NCI-H1417 treated with DMSO at 0.1 percent for 48 hours (cell line): ENCODE data around the gene FLRT2.

Experiments used
- DNase-seq: peaks from one replicate; lab custom pipeline; 2025; lab: John Stamatoyannopoulos, UW

The FLRT2 gene

DNA sequence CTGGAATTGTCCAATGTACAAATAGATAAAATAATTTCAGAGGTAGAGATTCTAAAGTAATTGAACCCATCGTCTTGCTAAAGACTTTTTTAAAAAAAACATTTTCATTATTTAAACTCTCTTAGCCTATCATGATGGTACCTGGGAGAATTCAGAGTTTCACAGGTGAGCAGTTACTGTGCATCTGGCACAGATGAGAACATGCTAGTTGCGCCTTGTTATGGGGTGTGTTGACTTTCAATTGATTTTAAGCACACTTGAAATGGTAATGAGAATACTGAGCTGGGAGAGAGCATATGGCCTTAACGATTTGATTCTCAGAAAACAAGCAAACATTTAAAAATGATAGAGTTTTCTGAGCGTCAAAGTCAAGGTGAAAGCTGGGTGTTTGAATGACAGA is 66.6 kb downstream of the FLRT2 start:
- DNase-seq = peak; percentile 27

DNA sequence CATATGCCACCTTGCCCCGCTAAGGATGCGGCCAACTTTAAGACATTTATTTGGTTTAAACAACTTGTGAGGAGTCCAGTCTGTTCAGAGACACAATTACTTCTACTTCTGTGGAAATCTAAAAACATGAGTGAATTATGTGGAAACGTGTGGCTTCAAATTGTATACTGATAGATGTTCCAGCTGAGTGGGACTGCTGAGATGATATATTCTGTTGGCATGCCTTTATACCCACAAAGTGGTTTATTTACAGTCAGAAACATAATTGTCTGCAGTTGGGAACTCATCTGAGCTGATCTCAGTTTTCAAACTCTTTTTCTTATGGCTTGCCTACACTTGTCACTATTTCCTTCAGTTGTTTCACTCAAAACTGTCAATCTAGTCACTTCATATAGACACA is 67.8 kb downstream of the FLRT2 start:
- no peak for DNase-seq

DNA sequence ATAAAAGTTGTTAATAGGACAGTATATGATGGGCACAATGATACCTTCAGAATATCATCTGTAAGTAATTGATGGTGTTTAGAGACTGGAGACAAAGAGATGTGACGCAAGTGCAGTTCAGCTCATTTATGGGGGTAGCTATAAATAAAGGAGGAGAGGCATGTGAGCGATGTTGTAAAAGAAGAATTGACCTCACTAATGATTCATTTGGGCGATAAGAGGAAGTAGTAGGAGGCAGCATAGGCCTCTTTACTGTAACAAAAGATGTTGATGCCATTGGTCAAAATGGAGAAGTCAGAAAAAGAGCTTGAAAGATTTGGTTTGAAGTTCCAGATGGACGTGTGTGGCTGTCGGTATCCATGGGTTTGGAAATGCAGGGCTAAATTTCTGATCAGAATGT is 70.0 kb downstream of the FLRT2 start:
- no peak for DNase-seq

DNA sequence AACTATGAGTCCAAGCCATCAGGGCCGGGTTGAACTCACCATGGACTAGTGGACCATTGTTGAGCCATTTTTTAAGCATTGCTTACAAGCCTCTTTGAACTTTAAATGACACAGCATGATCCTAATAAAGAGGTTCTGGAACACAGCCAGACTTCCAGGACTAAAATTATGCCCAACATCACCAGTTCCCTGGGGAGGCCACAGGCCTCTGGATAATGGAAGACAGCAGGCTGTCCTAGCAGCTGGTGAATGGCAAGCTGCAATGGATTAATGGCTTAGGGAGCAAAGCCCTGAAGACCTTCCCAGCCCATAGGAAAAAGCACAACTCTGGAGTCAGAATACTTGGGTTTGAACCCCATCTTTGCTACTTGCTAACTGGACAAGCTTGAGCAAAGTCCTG is 71.3 kb downstream of the FLRT2 start:
- peak; percentile 19 for DNase-seq

GRCh38 chr14:85601690-85602089 is 71.7 kb downstream of the FLRT2 start:
- no peak for DNase-seq

- no peak for DNase-seq
Measured at GRCh38 chr14:85602345-85602744, 72.4 kb downstream of the FLRT2 start.

GRCh38 chr14:85604021-85604420 is 74.1 kb downstream of the FLRT2 start:
- no peak for DNase-seq

DNA sequence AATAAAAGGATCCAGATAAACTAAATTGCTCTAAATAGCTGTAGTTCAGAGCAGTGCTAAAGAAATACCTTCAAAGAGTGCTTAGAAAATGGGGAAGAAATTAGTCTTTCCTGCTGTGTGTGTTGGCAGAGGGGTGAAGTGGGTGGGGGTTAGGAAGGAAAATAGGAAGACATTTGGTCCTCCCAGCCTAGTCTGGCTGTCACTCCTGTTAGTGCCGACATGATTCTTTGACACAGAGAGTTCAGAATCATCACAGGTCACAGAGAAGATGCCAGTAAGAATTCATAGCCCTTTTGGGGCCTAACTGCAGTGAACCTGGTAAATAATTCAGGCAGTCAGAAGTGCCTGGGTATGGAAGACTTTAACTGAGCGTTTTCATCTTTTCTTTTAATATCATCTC is 74.8 kb downstream of the FLRT2 start:
- no peak for DNase-seq

DNA sequence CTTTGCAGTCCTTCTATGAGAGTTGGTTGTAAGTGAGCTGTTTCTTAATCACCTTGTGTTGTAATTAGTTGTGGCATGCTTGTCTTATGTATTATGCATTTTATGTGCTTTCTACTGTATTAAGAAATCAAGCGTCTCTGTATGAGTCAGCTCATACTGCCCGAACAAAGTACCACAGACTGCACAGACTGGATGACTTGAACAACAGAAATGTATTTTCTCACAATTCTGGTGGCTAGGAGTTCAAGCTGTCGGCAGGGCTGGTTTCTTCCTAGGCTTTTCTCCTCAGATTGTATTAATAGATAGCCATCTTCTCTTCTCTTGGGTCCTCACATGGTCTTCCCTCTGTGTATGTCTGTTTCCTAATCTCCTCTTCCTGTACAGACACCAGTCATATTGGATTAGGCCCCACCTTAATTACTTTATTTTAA is 77.7 kb downstream of the FLRT2 start:
- DNase-seq = no peak

DNA sequence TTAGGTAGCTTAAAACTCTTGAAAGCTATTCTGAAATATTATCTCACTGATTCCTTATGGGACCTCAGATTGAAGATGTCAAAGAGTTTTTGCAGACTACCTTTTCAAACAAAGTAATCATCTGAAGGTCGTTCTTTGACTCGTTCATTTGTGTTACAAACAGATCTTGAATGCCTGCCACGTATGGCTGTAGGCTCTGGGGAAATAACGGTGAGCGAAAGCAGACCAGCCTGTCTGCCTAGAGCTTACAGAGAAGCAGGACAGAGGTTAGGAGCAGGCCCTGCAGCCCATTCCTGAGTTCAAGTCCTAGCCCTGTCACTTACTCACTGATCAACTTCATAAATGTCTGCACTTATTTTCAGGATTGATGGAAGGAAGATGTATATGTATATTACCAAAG is 83.6 kb downstream of the FLRT2 start:
- no peak for DNase-seq

GRCh38 chr14:85616386-85616885 is 86.5 kb downstream of the FLRT2 start:
- DNase-seq = no peak

DNA sequence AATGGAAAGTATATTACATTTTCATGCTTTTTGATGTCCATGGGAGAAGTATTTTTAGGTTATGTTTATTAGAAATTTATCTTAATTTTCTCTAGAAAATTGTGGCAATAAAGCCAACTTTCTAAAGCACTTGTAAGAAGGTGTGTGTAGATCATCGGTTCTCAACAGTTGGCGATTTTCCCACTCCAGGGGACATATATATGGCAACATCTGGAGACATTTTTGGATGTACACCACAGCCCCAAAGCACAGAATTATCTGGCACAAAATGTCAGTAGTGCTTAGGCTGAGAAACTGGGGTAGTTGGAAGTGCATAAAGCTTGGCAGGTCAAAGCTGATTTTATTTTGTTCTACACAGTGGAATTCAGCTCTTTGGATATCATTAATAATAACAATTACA is 86.9 kb downstream of the FLRT2 start:
- DNase-seq = no peak

DNA sequence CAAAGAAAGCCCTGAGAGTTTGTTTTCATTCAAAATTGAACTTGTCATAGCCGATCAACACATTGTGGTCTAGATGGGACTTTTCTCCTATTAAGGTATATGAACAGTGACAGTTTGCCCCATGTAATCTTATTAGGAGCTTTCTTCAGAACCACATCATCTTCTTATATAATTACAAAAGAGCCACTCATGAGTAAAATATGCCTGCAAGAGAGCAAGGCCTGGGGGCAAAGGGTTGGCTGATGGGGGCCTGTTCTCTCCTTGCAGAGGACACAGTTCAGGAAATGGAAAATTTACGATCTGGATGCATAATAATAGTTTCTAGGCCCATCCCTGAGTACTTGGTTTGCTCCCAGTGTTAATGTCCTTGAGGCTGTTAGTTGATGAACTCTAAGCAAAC is 87.8 kb downstream of the FLRT2 start:
- DNase-seq = no peak

GRCh38 chr14:85618390-85618789 is 88.4 kb downstream of the FLRT2 start:
- no peak for DNase-seq

DNA sequence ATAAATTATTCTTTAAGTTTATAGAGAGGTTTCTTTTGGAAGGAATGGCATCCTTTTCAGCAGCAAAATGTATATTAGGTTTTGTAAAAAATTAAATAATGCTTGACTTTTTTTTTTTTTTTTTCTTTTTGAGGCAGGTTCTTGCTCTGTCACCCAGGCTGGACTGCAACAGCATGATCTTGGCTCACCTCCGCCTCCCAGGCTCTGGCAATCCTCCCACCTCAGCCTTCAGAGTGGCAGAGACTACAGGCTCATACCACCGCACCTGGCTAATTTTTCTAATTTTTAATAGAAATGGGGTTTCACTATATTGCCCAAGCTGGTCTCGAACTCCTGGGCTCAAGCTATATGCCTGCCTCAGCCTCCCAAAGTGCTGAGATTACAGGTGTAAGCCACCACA is 89.0 kb downstream of the FLRT2 start:
- DNase-seq = no peak

- no peak for DNase-seq
Measured at GRCh38 chr14:85619851-85620250, 89.9 kb downstream of the FLRT2 start.

DNA sequence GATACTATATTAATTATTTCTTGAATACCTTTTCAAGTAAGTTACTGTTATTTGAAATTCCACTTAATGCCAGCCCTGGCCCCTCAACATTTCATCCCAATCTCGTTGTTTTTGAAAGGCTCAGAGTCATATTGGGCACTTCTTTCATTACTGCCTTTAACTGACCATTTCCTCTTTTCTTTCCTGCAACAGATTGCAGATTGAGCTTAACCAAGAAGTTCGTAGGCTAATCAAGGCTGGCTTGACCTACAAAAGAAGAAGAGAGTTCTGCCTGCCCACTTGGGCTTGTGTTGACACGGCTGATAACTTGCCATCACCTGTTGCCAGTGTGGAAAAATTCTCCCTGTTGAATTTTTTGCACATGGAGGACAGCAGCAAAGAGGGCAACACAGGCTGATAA is 91.0 kb downstream of the FLRT2 start:
- no peak for DNase-seq

- DNase-seq = no peak
Measured at GRCh38 chr14:85622106-85622505, 92.2 kb downstream of the FLRT2 start.

DNA sequence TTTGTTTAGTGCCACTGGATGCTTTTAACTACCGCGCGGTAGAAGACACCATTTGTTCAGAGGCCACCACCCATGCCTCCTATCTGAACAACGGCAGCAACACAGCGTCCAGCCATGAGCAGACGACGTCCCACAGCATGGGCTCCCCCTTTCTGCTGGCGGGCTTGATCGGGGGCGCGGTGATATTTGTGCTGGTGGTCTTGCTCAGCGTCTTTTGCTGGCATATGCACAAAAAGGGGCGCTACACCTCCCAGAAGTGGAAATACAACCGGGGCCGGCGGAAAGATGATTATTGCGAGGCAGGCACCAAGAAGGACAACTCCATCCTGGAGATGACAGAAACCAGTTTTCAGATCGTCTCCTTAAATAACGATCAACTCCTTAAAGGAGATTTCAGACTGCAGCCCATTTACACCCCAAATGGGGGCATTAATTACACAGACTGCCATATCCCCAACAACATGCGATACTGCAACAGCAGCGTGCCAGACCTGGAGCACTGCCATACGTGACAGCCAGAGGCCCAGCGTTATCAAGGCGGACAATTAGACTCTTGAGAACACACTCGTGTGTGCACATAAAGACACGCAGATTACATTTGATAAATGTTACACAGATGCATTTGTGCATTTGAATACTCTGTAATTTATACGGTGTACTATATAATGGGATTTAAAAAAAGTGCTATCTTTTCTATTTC is 93.2 kb downstream of the FLRT2 start:
- no peak for DNase-seq

GRCh38 chr14:85625925-85626585 is 96.1 kb downstream of the FLRT2 start:
- no peak for DNase-seq

- DNase-seq = no peak
Measured at GRCh38 chr14:85634205-85634604, 104.3 kb downstream of the FLRT2 start.

- no peak for DNase-seq
Measured at GRCh38 chr14:85644211-85644610, 114.3 kb downstream of the FLRT2 start.

- DNase-seq = no peak
Measured at GRCh38 chr14:85653029-85653428, 123.1 kb downstream of the FLRT2 start.
